GM23338 (cell line): ENCODE measurements around the gene TMEM273. TPM values are rescaled to one million over a fixed set of nuclear protein-coding genes. Genes with fewer than 3 reads are reported as not detected.

Experiments used
- ATAC-seq: fragments of 200-7000 bp; cut with Tn5 transposase; 3 replicates; pipeline ENCODE4 v1.9.1; 2020
- DNase-seq: peaks from one replicate; pipeline ENCODE4 v3.0.0-alpha.2; 2015; ENCODE audit warnings: low spot score
- H2AFZ ChIP-seq: fragments of 200-600 bp; sonication (generic); 2 replicates; pipeline ENCODE4 v1.8.0; 2016; ENCODE audit warnings: antibody characterized with exemption, mild to moderate bottlenecking, moderate library complexity
- H3F3A ChIP-seq: fragments of 200-600 bp; sonication (generic); replicated peaks from 2 replicates; pipeline ENCODE4 v1.8.0; 2017; ENCODE audit warnings: antibody characterized with exemption, mixed run types, low read depth
- H3K27ac ChIP-seq: fragments of 200-600 bp; sonication (generic); 2 replicates; pipeline ENCODE4 v1.6.1; 2016; ENCODE audit warnings: low read depth
- H3K27me3 ChIP-seq: fragments of 200-600 bp; sonication (generic); 2 replicates; pipeline ENCODE4 v1.8.0; 2016; ENCODE audit warnings: mild to moderate bottlenecking, mixed run types, moderate library complexity; ENCODE audit not compliant: insufficient read depth
- H3K36me3 ChIP-seq: fragments of 200-600 bp; sonication (generic); 2 replicates; pipeline ENCODE4 v1.8.0; 2016; ENCODE audit warnings: mild to moderate bottlenecking; ENCODE audit not compliant: insufficient read depth
- H3K4me1 ChIP-seq: fragments of 200-600 bp; sonication (generic); 2 replicates; pipeline ENCODE4 v1.8.0; 2016; ENCODE audit warnings: mild to moderate bottlenecking, moderate library complexity; ENCODE audit not compliant: insufficient read depth
- H3K4me2 ChIP-seq: fragments of 200-600 bp; sonication (generic); 2 replicates; pipeline ENCODE4 v1.7.1; 2017; ENCODE audit warnings: mixed run types
- H3K4me3 ChIP-seq: fragments of 200-600 bp; sonication (generic); 2 replicates; pipeline ENCODE4 v1.6.1; 2016; ENCODE audit warnings: mixed run types
- H3K79me2 ChIP-seq: fragments of 200-600 bp; sonication (generic); replicated peaks from 2 replicates; pipeline ENCODE4 v1.8.0; 2017; ENCODE audit warnings: mild to moderate bottlenecking; ENCODE audit not compliant: insufficient read depth
- H3K9me2 ChIP-seq: fragments of 200-600 bp; sonication (generic); 2 replicates; pipeline ENCODE4 v1.8.0; 2017; ENCODE audit not compliant: insufficient read depth
- H4K20me1 ChIP-seq: fragments of 200-600 bp; sonication (generic); replicated peaks from 2 replicates; pipeline ENCODE4 v1.8.0; 2017; ENCODE audit warnings: mild to moderate bottlenecking; ENCODE audit not compliant: insufficient read depth
- H3K27ac Mint-ChIP-seq: 2 replicates; pipeline ENCODE4 v1.8.0; 2020; ENCODE audit warnings: inconsistent platforms, mild to moderate bottlenecking, moderate library complexity, mixed read lengths
- H3K27me3 Mint-ChIP-seq: 3 replicates; pipeline ENCODE4 v1.8.0; 2022; ENCODE audit warnings: low read depth, mild to moderate bottlenecking, moderate library complexity, mixed read lengths, inconsistent platforms; ENCODE audit not compliant: insufficient read depth, poor library complexity
- H3K36me3 Mint-ChIP-seq: 3 replicates; pipeline ENCODE4 v1.8.0; 2021; ENCODE audit warnings: low read depth, mild to moderate bottlenecking, inconsistent platforms, moderate library complexity, mixed read lengths
- H3K4me1 Mint-ChIP-seq: 3 replicates; pipeline ENCODE4 v1.8.0; 2020; ENCODE audit warnings: mild to moderate bottlenecking, inconsistent platforms, mixed read lengths
- H3K4me3 Mint-ChIP-seq: 3 replicates; pipeline ENCODE4 v1.8.0; 2021; ENCODE audit warnings: moderate library complexity, mild to moderate bottlenecking, inconsistent platforms, mixed read lengths
- H3K9me3 Mint-ChIP-seq: 3 replicates; pipeline ENCODE4 v1.8.0; 2020; ENCODE audit warnings: moderate library complexity, mild to moderate bottlenecking, inconsistent platforms, mixed read lengths
- CREB1 ChIP-seq: fragments of 250-450 bp; sonication (Bioruptor Pico); IDR thresholded peaks from 2 replicates; pipeline ENCODE4 v1.5.0; 2020; ENCODE audit warnings: low read depth, mild to moderate bottlenecking, moderate library complexity
- EZH2 ChIP-seq: fragments of 200-600 bp; sonication (generic); IDR thresholded peaks from one replicate; pipeline ENCODE4 v1.8.0; 2017; ENCODE audit warnings: antibody characterized with exemption, mild to moderate bottlenecking, low read depth; ENCODE audit not compliant: unreplicated experiment
- EZH2phosphoT487 ChIP-seq: fragments of 200-600 bp; sonication (generic); IDR thresholded peaks from one replicate; pipeline ENCODE4 v1.8.1; 2018; ENCODE audit warnings: antibody characterized with exemption; ENCODE audit not compliant: unreplicated experiment
- JUNB ChIP-seq: IDR thresholded peaks from one replicate; pipeline ENCODE4 v1.6.1; 2016; ENCODE audit warnings: antibody characterized with exemption; ENCODE audit not compliant: unreplicated experiment
- NANOG ChIP-seq: IDR thresholded peaks from 2 replicates; pipeline ENCODE4 v1.6.1; 2016; ENCODE audit warnings: antibody characterized with exemption, borderline replicate concordance
- POLR2AphosphoS5 ChIP-seq: IDR thresholded peaks from 2 replicates; pipeline ENCODE4 v1.6.1; 2016; ENCODE audit warnings: antibody characterized with exemption, low read depth
- STAT1 ChIP-seq: IDR thresholded peaks from one replicate; pipeline ENCODE4 v1.6.1; 2016; ENCODE audit warnings: antibody characterized with exemption; ENCODE audit not compliant: unreplicated experiment
- ZNF114 ChIP-seq: fragments of 250-450 bp; sonication (Bioruptor Pico); IDR thresholded peaks from 2 replicates; pipeline ENCODE4 v1.5.0; 2020; ENCODE audit warnings: mild to moderate bottlenecking, moderate library complexity
- ZNF331 ChIP-seq: fragments of 250-450 bp; sonication (Bioruptor Pico); IDR thresholded peaks from 2 replicates; pipeline ENCODE4 v1.5.0; 2020; ENCODE audit warnings: low read depth, mild to moderate bottlenecking, moderate library complexity
- polyA plus RNA-seq: library from polyadenylated mRNA; unstranded; fragments of >200 nt; fragmentation: Nextera tagmentation; extraction: Ambion mirVana; gene quantifications from 2 replicates; pipeline ENCODE4 v1.2.1, GENCODE V29; 2016
- total RNA-seq: library from RNA; depleted of rRNA; stranded (reverse); fragments of >200 nt; shearing (Covaris generic); gene quantifications from 2 replicates; pipeline ENCODE4 v1.2.3, GENCODE V29; 2014
- TF ChIP-seq, protein P1 (sequence below): IDR thresholded peaks from one replicate; pipeline ENCODE4 v1.6.1; 2018; ENCODE audit warnings: antibody characterized with exemption; ENCODE audit not compliant: unreplicated experiment
- TF ChIP-seq, protein P2 (sequence below), 2 experiments: fragments of 200-600 bp in 1 of 2; sonication (generic) in 1 of 2; conservative IDR thresholded peaks; 2 replicates each; pipeline versions ENCODE4 v1.5.1 to v1.6.1; 2016 to 2017; ENCODE audit warnings: antibody characterized with exemption in 2 of 2, low read depth in 2 of 2, mild to moderate bottlenecking in 2 of 2, moderate library complexity in 1 of 2
- TF ChIP-seq, protein P3 (sequence below): IDR thresholded peaks from 2 replicates; pipeline ENCODE4 v1.6.1; 2016; ENCODE audit warnings: antibody characterized with exemption
- TF ChIP-seq, protein P4 (sequence below): fragments of 250-450 bp; sonication (Bioruptor Pico); IDR thresholded peaks from 2 replicates; pipeline ENCODE4 v1.5.0; 2020; ENCODE audit warnings: mild to moderate bottlenecking, moderate library complexity

The TMEM273 gene
- total and polyA plus RNA-seq, 2 experiments from 2014 or later = not detected

DNA sequence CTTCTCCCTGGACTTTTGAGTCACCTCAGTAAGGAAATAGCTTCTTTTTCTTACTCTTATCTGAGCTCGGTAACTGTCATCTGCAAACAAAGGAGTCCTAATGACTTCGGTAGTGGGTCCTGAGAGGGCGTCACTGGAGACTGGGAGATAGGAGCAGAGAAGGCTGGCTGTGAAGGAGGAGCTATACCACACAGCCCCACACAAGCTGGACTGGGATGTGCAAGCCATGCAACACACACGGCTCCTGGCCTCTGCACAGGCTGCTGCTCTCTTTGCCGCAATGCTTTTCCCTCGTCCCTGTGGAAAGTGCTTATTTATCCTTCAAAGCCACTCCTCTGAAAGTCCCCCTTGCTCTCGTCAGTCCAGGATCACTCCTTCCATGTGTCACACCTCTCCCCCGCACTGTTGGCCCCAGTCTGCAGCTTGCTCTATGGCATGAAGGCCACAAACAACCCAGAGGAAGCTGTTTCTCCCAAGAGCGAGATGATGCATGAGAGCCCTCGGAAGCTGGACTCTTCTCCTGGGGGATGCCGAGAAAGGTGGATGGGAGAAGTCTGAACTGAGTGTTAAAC, 14.9 kb downstream of the TMEM273 start:
- Histone ChIP-seq H3K27ac (no peak overlapping the region), H3K4me1 (no peaks in the 10 kb centered on the region), H3F3A (no peaks in the 10 kb centered on the region), H3K27me3 (no peaks in the 10 kb centered on the region), H3K36me3 (no peaks in the 10 kb centered on the region), H2AFZ (no peak overlapping the region), H3K9me2 (no peaks in the 10 kb centered on the region), H3K4me2 (no peak overlapping the region), H3K79me2 (no peaks in the 10 kb centered on the region), H3K4me3 (no peak overlapping the region), H4K20me1 (no peaks in the 10 kb centered on the region)
- TF ChIP-seq, protein P1, sequence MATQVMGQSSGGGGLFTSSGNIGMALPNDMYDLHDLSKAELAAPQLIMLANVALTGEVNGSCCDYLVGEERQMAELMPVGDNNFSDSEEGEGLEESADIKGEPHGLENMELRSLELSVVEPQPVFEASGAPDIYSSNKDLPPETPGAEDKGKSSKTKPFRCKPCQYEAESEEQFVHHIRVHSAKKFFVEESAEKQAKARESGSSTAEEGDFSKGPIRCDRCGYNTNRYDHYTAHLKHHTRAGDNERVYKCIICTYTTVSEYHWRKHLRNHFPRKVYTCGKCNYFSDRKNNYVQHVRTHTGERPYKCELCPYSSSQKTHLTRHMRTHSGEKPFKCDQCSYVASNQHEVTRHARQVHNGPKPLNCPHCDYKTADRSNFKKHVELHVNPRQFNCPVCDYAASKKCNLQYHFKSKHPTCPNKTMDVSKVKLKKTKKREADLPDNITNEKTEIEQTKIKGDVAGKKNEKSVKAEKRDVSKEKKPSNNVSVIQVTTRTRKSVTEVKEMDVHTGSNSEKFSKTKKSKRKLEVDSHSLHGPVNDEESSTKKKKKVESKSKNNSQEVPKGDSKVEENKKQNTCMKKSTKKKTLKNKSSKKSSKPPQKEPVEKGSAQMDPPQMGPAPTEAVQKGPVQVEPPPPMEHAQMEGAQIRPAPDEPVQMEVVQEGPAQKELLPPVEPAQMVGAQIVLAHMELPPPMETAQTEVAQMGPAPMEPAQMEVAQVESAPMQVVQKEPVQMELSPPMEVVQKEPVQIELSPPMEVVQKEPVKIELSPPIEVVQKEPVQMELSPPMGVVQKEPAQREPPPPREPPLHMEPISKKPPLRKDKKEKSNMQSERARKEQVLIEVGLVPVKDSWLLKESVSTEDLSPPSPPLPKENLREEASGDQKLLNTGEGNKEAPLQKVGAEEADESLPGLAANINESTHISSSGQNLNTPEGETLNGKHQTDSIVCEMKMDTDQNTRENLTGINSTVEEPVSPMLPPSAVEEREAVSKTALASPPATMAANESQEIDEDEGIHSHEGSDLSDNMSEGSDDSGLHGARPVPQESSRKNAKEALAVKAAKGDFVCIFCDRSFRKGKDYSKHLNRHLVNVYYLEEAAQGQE = no peak
- TF ChIP-seq JUNB (no peak), ZNF114 (CRISPR knock-in tag) (no peak), ZNF331 (CRISPR knock-in tag) (no peak), EZH2 (no peak), EZH2phosphoT487 (no peak), NANOG (no peak), STAT1 (no peak), POLR2AphosphoS5 (no peak), CREB1 (CRISPR knock-in tag) (no peak)
- TF ChIP-seq, protein P2, sequence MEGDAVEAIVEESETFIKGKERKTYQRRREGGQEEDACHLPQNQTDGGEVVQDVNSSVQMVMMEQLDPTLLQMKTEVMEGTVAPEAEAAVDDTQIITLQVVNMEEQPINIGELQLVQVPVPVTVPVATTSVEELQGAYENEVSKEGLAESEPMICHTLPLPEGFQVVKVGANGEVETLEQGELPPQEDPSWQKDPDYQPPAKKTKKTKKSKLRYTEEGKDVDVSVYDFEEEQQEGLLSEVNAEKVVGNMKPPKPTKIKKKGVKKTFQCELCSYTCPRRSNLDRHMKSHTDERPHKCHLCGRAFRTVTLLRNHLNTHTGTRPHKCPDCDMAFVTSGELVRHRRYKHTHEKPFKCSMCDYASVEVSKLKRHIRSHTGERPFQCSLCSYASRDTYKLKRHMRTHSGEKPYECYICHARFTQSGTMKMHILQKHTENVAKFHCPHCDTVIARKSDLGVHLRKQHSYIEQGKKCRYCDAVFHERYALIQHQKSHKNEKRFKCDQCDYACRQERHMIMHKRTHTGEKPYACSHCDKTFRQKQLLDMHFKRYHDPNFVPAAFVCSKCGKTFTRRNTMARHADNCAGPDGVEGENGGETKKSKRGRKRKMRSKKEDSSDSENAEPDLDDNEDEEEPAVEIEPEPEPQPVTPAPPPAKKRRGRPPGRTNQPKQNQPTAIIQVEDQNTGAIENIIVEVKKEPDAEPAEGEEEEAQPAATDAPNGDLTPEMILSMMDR (conservative IDR thresholded peaks at IDR 0.05; ENCODE audit: low read depth in 2 of 2) = no peak
- TF ChIP-seq, protein P3, sequence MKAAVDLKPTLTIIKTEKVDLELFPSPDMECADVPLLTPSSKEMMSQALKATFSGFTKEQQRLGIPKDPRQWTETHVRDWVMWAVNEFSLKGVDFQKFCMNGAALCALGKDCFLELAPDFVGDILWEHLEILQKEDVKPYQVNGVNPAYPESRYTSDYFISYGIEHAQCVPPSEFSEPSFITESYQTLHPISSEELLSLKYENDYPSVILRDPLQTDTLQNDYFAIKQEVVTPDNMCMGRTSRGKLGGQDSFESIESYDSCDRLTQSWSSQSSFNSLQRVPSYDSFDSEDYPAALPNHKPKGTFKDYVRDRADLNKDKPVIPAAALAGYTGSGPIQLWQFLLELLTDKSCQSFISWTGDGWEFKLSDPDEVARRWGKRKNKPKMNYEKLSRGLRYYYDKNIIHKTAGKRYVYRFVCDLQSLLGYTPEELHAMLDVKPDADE = no peak
- TF ChIP-seq, protein P4, sequence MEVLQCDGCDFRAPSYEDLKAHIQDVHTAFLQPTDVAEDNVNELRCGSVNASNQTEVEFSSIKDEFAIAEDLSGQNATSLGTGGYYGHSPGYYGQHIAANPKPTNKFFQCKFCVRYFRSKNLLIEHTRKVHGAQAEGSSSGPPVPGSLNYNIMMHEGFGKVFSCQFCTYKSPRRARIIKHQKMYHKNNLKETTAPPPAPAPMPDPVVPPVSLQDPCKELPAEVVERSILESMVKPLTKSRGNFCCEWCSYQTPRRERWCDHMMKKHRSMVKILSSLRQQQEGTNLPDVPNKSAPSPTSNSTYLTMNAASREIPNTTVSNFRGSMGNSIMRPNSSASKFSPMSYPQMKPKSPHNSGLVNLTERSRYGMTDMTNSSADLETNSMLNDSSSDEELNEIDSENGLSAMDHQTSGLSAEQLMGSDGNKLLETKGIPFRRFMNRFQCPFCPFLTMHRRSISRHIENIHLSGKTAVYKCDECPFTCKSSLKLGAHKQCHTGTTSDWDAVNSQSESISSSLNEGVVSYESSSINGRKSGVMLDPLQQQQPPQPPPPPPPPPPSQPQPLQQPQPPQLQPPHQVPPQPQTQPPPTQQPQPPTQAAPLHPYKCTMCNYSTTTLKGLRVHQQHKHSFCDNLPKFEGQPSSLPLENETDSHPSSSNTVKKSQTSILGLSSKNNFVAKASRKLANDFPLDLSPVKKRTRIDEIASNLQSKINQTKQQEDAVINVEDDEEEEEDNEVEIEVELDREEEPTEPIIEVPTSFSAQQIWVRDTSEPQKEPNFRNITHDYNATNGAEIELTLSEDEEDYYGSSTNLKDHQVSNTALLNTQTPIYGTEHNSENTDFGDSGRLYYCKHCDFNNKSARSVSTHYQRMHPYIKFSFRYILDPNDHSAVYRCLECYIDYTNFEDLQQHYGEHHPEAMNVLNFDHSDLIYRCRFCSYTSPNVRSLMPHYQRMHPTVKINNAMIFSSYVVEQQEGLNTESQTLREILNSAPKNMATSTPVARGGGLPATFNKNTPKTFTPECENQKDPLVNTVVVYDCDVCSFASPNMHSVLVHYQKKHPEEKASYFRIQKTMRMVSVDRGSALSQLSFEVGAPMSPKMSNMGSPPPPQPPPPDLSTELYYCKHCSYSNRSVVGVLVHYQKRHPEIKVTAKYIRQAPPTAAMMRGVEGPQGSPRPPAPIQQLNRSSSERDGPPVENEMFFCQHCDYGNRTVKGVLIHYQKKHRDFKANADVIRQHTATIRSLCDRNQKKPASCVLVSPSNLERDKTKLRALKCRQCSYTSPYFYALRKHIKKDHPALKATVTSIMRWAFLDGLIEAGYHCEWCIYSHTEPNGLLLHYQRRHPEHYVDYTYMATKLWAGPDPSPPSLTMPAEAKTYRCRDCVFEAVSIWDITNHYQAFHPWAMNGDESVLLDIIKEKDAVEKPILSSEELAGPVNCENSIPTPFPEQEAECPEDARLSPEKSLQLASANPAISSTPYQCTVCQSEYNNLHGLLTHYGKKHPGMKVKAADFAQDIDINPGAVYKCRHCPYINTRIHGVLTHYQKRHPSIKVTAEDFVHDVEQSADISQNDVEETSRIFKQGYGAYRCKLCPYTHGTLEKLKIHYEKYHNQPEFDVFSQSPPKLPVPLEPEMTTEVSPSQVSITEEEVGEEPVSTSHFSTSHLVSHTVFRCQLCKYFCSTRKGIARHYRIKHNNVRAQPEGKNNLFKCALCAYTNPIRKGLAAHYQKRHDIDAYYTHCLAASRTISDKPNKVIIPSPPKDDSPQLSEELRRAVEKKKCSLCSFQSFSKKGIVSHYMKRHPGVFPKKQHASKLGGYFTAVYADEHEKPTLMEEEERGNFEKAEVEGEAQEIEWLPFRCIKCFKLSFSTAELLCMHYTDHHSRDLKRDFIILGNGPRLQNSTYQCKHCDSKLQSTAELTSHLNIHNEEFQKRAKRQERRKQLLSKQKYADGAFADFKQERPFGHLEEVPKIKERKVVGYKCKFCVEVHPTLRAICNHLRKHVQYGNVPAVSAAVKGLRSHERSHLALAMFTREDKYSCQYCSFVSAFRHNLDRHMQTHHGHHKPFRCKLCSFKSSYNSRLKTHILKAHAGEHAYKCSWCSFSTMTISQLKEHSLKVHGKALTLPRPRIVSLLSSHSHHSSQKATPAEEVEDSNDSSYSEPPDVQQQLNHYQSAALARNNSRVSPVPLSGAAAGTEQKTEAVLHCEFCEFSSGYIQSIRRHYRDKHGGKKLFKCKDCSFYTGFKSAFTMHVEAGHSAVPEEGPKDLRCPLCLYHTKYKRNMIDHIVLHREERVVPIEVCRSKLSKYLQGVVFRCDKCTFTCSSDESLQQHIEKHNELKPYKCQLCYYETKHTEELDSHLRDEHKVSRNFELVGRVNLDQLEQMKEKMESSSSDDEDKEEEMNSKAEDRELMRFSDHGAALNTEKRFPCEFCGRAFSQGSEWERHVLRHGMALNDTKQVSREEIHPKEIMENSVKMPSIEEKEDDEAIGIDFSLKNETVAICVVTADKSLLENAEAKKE (CRISPR knock-in tag) = no peak
- no peaks in the 10 kb centered on the region for H3K36me3 Mint-ChIP-seq
- H3K9me3 Mint-ChIP-seq = no peaks in the 10 kb centered on the region
- no peak overlapping the region for H3K27ac Mint-ChIP-seq
- no peak for DNase-seq
- peaks cover 8% of the 10 kb centered on the region for H3K4me1 Mint-ChIP-seq
- ATAC-seq = no peak
- peaks cover 1% of the 10 kb centered on the region for H3K27me3 Mint-ChIP-seq
- no peak overlapping the region for H3K4me3 Mint-ChIP-seq
